Keratinocyte (primary cell): ENCODE measurements around the gene HEATR3.

Experiments
- CTCF ChIP-seq, 3 experiments: IDR thresholded peaks in 1 of 3; conservative IDR thresholded peaks in 1 of 3; optimal IDR thresholded peaks in 1 of 3; 2 replicates in 2 of 3; 3 replicates in 1 of 3; pipeline versions ENCODE3 to v1.5.1; 2011; ENCODE audit warnings: low read length in 3 of 3, mild to moderate bottlenecking in 3 of 3, moderate library complexity in 2 of 3, control low read depth in 1 of 3, inconsistent platforms in 1 of 3; ENCODE audit not compliant: insufficient read depth in 2 of 3; ENCODE audit errors: extremely low read depth in 1 of 3
- EZH2 ChIP-seq: IDR thresholded peaks from one replicate; pipeline ENCODE4 v1.6.1; 2012; ENCODE audit warnings: inconsistent platforms, mild to moderate bottlenecking, low read length, moderate library complexity

GRCh38 chr16:50059111-50059510 lies 6.7 kb upstream of the HEATR3 start:
- no peak for TF ChIP-seq CTCF (optimal IDR thresholded peaks at IDR 0.05 in 1 of 3, IDR thresholded peaks at IDR 0.05 in 1 of 3, conservative IDR thresholded peaks at IDR 0.05 in 1 of 3; ENCODE audit: extremely low read depth in 1 of 3, insufficient read depth in 2 of 3, low read length in 3 of 3)
- no peak for TF ChIP-seq EZH2
